ENCODE results near the gene PCDH15.

DNA sequence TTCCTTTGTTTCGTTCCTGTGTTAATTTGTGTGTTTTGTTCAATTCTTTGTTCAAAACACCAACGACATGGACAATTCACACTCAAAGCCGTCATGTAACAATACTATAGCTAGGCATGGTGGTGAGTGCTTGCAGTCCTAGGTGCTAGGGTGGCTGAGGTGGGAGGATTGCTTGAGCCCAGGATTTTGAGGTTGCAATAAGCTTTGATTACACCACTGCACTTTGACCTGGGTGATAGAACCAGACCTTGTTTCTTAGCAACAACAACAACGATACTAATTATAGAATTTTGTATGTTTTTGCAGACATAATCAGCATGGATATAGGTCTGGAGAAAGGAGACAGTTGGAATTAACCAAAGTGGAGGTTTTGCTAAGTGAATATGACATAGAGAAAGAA, 936.2 kb downstream of the PCDH15 start:
- TF ChIP-seq, protein P1, sequence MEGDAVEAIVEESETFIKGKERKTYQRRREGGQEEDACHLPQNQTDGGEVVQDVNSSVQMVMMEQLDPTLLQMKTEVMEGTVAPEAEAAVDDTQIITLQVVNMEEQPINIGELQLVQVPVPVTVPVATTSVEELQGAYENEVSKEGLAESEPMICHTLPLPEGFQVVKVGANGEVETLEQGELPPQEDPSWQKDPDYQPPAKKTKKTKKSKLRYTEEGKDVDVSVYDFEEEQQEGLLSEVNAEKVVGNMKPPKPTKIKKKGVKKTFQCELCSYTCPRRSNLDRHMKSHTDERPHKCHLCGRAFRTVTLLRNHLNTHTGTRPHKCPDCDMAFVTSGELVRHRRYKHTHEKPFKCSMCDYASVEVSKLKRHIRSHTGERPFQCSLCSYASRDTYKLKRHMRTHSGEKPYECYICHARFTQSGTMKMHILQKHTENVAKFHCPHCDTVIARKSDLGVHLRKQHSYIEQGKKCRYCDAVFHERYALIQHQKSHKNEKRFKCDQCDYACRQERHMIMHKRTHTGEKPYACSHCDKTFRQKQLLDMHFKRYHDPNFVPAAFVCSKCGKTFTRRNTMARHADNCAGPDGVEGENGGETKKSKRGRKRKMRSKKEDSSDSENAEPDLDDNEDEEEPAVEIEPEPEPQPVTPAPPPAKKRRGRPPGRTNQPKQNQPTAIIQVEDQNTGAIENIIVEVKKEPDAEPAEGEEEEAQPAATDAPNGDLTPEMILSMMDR (IDR thresholded peaks at IDR 0.05; ENCODE audit: insufficient read depth, low read length, poor library complexity, severe bottlenecking), result no peak
- no peak for TF ChIP-seq EZH2phosphoT487 (conservative IDR thresholded peaks at IDR 0.05; ENCODE audit: low read length)
